Fibroblast of villous mesenchyme (primary cell): Measurements from ENCODE around the gene MAPK14. TPM values are rescaled to one million over a fixed set of nuclear protein-coding genes. Genes with fewer than 3 reads are reported as not detected.
A peak's percentile ranks its signal among the peaks of the same experiment; 100 is the strongest.
"Not testable (repeated sequence)": the region's sequence is repeated elsewhere in the genome, so short reads cannot be mapped to it uniquely, and the experiment has no call there.

ENCODE experiments used
- DNase-seq: peaks from one replicate; pipeline ENCODE4 v3.0.0-alpha.2; 2010; ENCODE audit warnings: low read depth
- H3K4me3 ChIP-seq: 2 replicates; pipeline ENCODE4 v1.5.1; 2011; ENCODE audit warnings: low read depth, mild to moderate bottlenecking, low read length
- total RNA-seq: library from RNA; depleted of rRNA; stranded (reverse); fragments of >200 nt; gene quantifications from 2 replicates; pipeline ENCODE4 v1.2.3, GENCODE V29; 2012
- TF ChIP-seq, protein P1 (sequence below): IDR thresholded peaks from 2 replicates; pipeline ENCODE4 v1.5.1; 2012; ENCODE audit warnings: low read depth, mild to moderate bottlenecking, low read length; ENCODE audit not compliant: insufficient read depth

MAPK14 gene
- total RNA-seq, 1 donor: 86.8 TPM

DNA sequence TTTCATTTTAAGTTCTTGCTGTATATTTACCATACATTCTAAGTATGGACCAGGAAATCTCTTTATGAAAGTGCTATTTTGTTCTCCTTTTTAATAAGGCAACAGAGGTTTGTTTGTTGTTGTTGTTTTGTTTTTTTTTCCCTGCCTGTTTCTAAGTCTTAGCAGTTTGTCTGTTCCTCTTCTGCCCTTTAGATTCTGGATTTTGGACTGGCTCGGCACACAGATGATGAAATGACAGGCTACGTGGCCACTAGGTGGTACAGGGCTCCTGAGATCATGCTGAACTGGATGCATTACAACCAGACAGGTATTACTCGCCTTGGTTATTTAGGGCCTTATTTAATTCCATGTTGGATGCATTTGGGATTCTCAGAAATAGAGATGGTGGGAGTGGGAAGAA lies 48.0 kb downstream of the MAPK14 start:
- no peak for DNase-seq
- TF ChIP-seq, protein P1, sequence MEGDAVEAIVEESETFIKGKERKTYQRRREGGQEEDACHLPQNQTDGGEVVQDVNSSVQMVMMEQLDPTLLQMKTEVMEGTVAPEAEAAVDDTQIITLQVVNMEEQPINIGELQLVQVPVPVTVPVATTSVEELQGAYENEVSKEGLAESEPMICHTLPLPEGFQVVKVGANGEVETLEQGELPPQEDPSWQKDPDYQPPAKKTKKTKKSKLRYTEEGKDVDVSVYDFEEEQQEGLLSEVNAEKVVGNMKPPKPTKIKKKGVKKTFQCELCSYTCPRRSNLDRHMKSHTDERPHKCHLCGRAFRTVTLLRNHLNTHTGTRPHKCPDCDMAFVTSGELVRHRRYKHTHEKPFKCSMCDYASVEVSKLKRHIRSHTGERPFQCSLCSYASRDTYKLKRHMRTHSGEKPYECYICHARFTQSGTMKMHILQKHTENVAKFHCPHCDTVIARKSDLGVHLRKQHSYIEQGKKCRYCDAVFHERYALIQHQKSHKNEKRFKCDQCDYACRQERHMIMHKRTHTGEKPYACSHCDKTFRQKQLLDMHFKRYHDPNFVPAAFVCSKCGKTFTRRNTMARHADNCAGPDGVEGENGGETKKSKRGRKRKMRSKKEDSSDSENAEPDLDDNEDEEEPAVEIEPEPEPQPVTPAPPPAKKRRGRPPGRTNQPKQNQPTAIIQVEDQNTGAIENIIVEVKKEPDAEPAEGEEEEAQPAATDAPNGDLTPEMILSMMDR: peak; percentile 19
- H3K4me3 ChIP-seq: no peak overlapping the region

DNA sequence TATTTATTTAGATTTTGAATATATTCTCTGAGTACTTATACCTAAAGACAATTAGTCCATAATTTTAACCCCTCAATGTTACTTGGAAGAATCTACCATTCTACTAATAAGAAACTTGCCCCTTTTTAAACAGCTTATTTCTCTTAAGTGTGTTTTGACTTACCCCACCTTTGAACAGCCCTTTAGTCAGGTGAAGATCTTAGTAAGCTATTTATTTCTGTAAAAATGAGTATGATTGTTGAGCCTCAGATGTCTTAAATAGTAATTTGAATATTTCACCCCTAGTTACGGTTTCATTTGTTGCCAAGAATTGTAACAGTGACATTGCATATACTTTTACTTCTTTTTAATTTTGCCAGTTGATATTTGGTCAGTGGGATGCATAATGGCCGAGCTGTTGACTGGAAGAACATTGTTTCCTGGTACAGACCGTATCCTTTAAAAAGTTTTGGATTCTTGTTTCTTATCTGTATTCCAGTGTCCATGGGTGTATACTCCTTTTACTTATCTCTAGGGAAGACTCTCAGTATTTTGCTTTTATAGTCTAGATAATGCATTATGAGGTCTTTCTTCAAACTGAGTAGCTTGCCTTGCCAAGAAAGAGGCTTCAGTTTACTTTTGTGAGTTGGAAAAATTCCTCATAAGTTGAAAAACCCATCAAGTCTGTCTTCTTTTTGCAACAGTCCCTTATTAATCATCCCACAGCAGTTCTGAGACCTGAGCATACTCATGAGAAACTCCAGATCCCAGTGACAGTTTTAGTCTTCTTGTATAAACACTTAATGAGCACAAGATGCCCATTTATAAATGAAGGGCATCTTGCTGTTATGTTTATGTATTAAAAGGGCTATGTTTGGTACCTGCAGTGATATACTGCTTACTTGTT lies 48.8 kb downstream of the MAPK14 start:
- H3K4me3 ChIP-seq: no peak overlapping the region
- TF ChIP-seq, protein P1: no peak
- peak; percentile 91 for DNase-seq

DNA sequence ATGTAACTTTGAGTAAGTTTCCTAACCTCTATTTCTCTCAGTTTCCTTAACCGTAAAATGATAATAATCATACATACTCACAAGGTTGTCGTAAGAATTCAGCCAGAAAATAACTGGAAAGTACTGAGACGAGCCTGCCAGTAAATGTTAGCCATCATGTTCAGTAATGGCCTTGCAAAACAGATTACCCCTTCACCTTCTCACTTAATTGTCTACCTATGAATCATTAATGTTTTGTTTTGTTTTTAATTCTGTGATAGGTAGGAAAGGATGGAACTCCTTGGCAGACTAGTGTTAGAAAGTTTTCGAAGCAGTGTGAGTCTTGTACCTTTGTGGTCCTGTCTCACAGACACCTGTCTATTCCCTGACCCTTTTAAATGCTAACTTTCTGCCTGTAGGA lies 50.6 kb downstream of the MAPK14 start:
- TF ChIP-seq, protein P1: no peak
- no peak for DNase-seq
- no peak overlapping the region for H3K4me3 ChIP-seq

DNA sequence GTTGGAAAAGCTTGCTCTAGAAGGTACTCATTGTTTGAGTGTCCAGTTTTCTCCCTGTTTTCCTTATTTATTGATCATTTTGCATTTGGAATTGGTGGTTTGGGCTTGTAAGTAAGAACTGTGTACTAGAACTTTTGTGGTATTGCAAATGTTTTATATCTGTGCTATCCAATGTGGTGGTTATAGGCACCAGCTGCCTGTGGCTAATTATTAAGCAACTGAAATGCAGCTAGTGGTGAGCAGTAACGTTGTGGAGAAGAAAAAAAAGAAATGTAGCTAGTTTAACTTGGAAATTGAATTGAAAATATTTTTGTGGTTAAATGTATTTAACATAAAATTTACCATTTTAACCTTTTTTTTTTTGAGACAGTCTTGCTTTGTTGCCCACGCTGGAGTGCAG lies 52.0 kb downstream of the MAPK14 start:
- TF ChIP-seq, protein P1: no peak
- H3K4me3 ChIP-seq: no peak overlapping the region
- DNase-seq: peak; percentile 18

DNA sequence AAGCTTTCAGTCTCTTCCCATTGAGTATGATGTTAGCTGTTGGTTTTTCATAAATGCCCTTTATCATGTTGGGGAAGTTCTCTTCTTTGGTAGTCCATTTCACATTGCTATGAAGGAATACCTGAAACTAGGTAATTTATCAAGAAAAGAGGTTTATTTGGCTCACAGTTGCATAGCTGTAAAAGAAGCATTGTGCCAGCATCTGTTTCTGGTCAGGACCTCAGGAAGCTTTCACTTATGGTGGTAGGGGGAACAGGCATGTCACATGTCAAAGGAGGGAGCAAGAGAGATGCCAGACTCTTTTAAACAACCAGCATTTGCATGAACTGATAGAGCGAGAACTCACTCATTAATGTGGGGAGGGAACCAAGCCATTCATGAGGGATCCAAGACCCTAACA lies 54.7 kb downstream of the MAPK14 start:
- DNase-seq: no peak
- TF ChIP-seq, protein P1: no peak
- H3K4me3 ChIP-seq: no peak overlapping the region

DNA sequence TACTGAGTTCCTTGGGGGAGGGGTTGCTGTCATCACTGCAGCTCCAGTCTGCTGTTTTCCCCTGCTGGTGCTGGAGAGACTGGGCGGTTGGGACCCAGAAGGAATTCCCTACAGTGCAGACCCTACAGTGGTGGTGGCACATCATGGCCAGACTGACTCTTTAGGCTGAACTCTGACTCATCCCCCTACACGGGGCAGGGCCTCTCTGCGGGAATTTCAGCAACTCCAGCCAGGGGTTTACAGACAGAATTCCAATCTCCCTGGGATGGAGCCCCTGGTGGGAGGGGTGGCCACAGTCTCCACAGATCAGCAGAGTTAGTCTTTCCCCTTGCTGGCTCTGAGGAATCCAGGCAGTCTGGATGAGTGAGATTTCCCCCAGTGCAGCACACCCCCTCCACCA lies 55.8 kb downstream of the MAPK14 start:
- H3K4me3 ChIP-seq: no peak overlapping the region
- TF ChIP-seq, protein P1: no peak
- no peak for DNase-seq

DNA sequence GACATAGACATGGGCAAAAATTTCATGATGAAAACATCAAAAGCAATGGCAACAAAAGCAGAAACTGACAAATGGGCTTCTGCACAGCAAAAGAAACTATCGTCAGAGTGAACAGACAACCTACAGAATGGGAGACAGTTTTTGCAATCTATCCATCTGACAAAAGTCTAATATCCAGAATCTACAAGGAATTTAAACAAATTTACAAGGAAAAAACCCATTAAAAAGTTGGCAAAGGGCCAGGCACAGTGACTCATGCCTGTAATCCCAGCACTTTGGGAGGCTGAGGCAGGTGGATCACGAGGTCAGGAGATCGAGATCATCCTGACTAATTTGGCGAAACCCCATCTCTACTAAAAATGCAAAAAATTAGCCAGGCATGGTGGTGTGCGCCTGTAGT lies 60.6 kb downstream of the MAPK14 start:
- H3K4me3 ChIP-seq, DNase-seq: not testable (repeated sequence)
